CD4-positive, alpha-beta T cell (primary cell): ENCODE data around the gene DUSP23. TPM values are rescaled to one million over a fixed set of nuclear protein-coding genes. Genes with fewer than 3 reads are reported as not detected.

Experiments used
- ATAC-seq: fragments of 200-7000 bp; cut with Tn5 transposase; one replicate; pipeline ENCODE4 v1.10.0; 2022; ENCODE audit warnings: mild to moderate bottlenecking; ENCODE audit not compliant: poor library complexity
- CTCF ChIA-PET: fragments of 350-600 bp; sonication (Branson Sonifier 250); formaldehyde crosslinking; loops from one replicate; lab custom pipeline; 2021; ENCODE audit warnings: antibody characterized with exemption, inconsistent platforms; lab: Charles Lee
- POLR2A ChIA-PET: fragments of 350-600 bp; sonication (Branson Sonifier 250); formaldehyde crosslinking; loops from one replicate; lab custom pipeline; 2021; ENCODE audit warnings: antibody characterized with exemption, inconsistent platforms; lab: Charles Lee
- DNase-seq, 14 experiments: peaks; one replicate each; pipeline ENCODE4 v3.0.0-alpha.2; 2013 to 2020; ENCODE audit warnings: mixed read lengths in 2 of 14
- H3K27ac ChIP-seq, 2 donors: one replicate each; pipeline versions ENCODE4 v1.5.1 to v1.7.0; 2013; ENCODE audit warnings: low read length in 2 of 2, low read depth in 1 of 2, mild to moderate bottlenecking in 1 of 2
- H3K27me3 ChIP-seq, 2 experiments: 1 replicate in 1 of 2; 2 replicates in 1 of 2; pipeline versions ENCODE4 v1.6.1 to v1.7.0; 2013; ENCODE audit warnings: low read length in 2 of 2, control low read depth in 1 of 2, mild to moderate bottlenecking in 1 of 2, moderate library complexity in 1 of 2; ENCODE audit not compliant: insufficient read depth in 2 of 2, control insufficient read depth in 1 of 2
- H3K36me3 ChIP-seq: one replicate; pipeline ENCODE4 v1.6.1; 2013; ENCODE audit warnings: low read length, control low read depth; ENCODE audit not compliant: insufficient read depth
- H3K4me1 ChIP-seq: one replicate; pipeline ENCODE4 v1.6.1; 2013; ENCODE audit warnings: low read length, control low read depth; ENCODE audit not compliant: insufficient read depth
- H3K4me3 ChIP-seq: one replicate; pipeline ENCODE4 v1.5.1; 2013; ENCODE audit warnings: mild to moderate bottlenecking, low read length, moderate library complexity
- H3K9me3 ChIP-seq, 2 experiments: 1 replicate in 1 of 2; 2 replicates in 1 of 2; pipeline versions ENCODE4 v1.6.1 to v1.7.0; 2013; ENCODE audit warnings: low read length in 2 of 2, mild to moderate bottlenecking in 2 of 2, control low read depth in 1 of 2, moderate library complexity in 1 of 2; ENCODE audit not compliant: control insufficient read depth in 1 of 2, insufficient read depth in 1 of 2
- H3K27ac Mint-ChIP-seq: one replicate; pipeline ENCODE4 v1.8.0; 2020; ENCODE audit warnings: mixed read lengths
- H3K27me3 Mint-ChIP-seq: one replicate; pipeline ENCODE4 v1.8.0; 2021; ENCODE audit warnings: mixed read lengths
- H3K36me3 Mint-ChIP-seq: one replicate; pipeline ENCODE4 v1.8.0; 2021; ENCODE audit warnings: low read depth, mixed read lengths
- H3K4me1 Mint-ChIP-seq: one replicate; pipeline ENCODE4 v1.8.0; 2021; ENCODE audit warnings: low read depth, mixed read lengths
- H3K4me3 Mint-ChIP-seq: one replicate; pipeline ENCODE4 v1.8.0; 2020; ENCODE audit warnings: mild to moderate bottlenecking, mixed read lengths
- H3K9me3 Mint-ChIP-seq: one replicate; pipeline ENCODE4 v1.8.0; 2020; ENCODE audit warnings: mixed read lengths
- intact Hi-C, 2 experiments: fragments of 100-400 bp; cut with DNase I in 1 of 2; cut with micrococcal nuclease in 1 of 2; formaldehyde crosslinking; loops; one replicate each; pipeline versions ENCODE4 v1.15.1 to v1.9.0; 2023 to 2025; cut with DNase I, micrococcal nuclease
- total RNA-seq, 174 experiments: library from RNA in 2 of 174; stranded (reverse) in 2 of 174; gene quantifications; one replicate each; pipeline ENCODE4 v1.2.3 and lab custom pipeline; 2021 to 2026
- TF ChIP-seq, protein P1 (sequence below): fragments of 200-600 bp; IDR thresholded peaks from one replicate; pipeline ENCODE4 v1.8.0; 2022; ENCODE audit warnings: antibody characterized with exemption, mild to moderate bottlenecking

The DUSP23 gene
- total RNA-seq, 2 experiments from 2014 or later, result 3.9 to 6.0 TPM

DNA sequence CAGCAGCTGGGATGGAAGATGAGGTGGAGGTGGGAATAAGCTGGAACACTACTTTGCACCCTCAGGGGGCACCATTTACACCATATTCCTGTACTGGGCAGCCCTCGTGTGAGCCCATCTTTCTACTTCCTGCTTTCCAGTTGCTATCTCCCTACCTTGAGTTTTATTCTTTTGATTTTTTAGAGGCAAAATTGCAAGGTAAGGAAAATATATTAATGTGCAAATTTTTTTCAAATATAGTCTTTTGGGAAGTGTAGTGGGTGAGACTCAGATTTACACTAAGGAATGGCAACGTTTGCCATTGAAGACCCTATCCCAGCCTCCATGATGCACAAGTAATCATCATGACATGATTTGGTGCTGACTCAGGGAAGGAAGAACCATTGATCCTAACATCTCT, 31.1 kb upstream of the DUSP23 start:
- intact Hi-C loops, result no loop called here

DNA sequence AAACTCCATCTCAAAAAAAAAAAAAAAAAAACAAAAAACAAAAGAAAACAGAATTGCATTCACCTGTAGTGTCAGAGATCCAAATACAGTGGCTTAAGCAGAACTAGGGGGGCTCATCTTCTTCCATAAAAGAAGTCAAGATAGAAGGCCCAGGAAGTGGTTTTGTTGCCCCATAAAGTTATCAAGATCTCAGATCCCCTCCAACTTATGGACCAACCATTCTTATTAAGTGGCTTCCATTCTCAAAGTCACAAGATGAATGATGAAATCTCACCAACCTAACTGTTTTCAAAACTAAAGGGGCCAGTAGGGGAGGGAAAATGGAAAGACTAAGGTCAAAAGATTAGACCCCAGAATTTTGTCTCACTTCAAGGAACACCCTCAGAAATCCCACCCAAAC, 30.1 kb upstream of the DUSP23 start:
- Mint-ChIP-seq H3K9me3 (no peaks in the 10 kb centered on the region), H3K4me3 (no peak overlapping the region), H3K27ac (no peak overlapping the region), H3K27me3 (peaks cover 10% of the 10 kb centered on the region), H3K4me1 (no peaks in the 10 kb centered on the region), H3K36me3 (no peaks in the 10 kb centered on the region)
- no peaks in the 10 kb centered on the region for H3K36me3 ChIP-seq
- CTCF ChIA-PET, result no interaction called here
- ATAC-seq (no peak), DNase-seq (no peak)
- TF ChIP-seq, protein P1, sequence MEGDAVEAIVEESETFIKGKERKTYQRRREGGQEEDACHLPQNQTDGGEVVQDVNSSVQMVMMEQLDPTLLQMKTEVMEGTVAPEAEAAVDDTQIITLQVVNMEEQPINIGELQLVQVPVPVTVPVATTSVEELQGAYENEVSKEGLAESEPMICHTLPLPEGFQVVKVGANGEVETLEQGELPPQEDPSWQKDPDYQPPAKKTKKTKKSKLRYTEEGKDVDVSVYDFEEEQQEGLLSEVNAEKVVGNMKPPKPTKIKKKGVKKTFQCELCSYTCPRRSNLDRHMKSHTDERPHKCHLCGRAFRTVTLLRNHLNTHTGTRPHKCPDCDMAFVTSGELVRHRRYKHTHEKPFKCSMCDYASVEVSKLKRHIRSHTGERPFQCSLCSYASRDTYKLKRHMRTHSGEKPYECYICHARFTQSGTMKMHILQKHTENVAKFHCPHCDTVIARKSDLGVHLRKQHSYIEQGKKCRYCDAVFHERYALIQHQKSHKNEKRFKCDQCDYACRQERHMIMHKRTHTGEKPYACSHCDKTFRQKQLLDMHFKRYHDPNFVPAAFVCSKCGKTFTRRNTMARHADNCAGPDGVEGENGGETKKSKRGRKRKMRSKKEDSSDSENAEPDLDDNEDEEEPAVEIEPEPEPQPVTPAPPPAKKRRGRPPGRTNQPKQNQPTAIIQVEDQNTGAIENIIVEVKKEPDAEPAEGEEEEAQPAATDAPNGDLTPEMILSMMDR, result no peak
- no peaks in the 10 kb centered on the region for H3K9me3 ChIP-seq
- no peaks in the 10 kb centered on the region for H3K4me1 ChIP-seq
- POLR2A ChIA-PET, result no interaction called here
- H3K27ac ChIP-seq, result no peak overlapping the region
- no peaks in the 10 kb centered on the region for H3K27me3 ChIP-seq
- no peak overlapping the region for H3K4me3 ChIP-seq
- intact Hi-C loops, result no loop called here

More for the DNA sequence above, 31.1 kb upstream of the DUSP23 start:
- Histone ChIP-seq H3K27me3 (no peaks in the 10 kb centered on the region), H3K36me3 (no peaks in the 10 kb centered on the region), H3K9me3 (no peaks in the 10 kb centered on the region), H3K4me1 (no peaks in the 10 kb centered on the region), H3K4me3 (no peak overlapping the region), H3K27ac (no peak overlapping the region)
- POLR2A ChIA-PET, result no interaction called here
- H3K27ac Mint-ChIP-seq, result no peak overlapping the region
- no peaks in the 10 kb centered on the region for H3K9me3 Mint-ChIP-seq
- no peak for ATAC-seq
- TF ChIP-seq, protein P1, result no peak
- CTCF ChIA-PET, result no interaction called here
- no peak for DNase-seq
- no peaks in the 10 kb centered on the region for H3K36me3 Mint-ChIP-seq
- peaks cover 10% of the 10 kb centered on the region for H3K27me3 Mint-ChIP-seq
- no peaks in the 10 kb centered on the region for H3K4me1 Mint-ChIP-seq
- H3K4me3 Mint-ChIP-seq, result no peak overlapping the region

DNA sequence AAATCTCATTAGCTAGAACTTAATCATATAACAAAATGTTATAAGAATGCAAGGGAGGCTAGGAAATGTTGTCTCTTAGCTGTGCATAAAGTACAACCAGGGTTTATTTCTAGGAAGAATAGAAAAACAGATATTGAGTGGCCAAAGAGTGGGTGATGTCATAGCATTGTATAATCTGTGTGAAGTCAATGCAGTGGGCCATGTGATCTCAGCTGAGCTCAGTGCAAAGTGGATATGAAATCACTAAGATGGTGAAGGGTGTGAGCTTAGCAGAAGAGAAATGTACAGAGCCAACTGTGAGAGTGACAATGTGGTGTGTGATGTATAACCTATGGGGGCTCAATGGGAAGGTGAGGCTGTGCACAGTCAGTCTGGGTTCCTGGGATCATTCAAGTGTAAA, 29.7 kb upstream of the DUSP23 start:
- Histone ChIP-seq H3K27ac (no peak overlapping the region), H3K4me1 (no peaks in the 10 kb centered on the region), H3K27me3 (no peaks in the 10 kb centered on the region), H3K36me3 (no peaks in the 10 kb centered on the region), H3K4me3 (no peak overlapping the region), H3K9me3 (no peaks in the 10 kb centered on the region)
- DNase-seq (no peak), ATAC-seq (no peak)
- H3K4me3 Mint-ChIP-seq, result no peak overlapping the region
- H3K36me3 Mint-ChIP-seq, result no peaks in the 10 kb centered on the region
- peaks cover 14% of the 10 kb centered on the region for H3K27me3 Mint-ChIP-seq
- H3K27ac Mint-ChIP-seq, result no peak overlapping the region
- intact Hi-C loops, result no loop called here
- CTCF ChIA-PET, result no interaction called here
- TF ChIP-seq, protein P1, result no peak
- POLR2A ChIA-PET, result no interaction called here
- no peaks in the 10 kb centered on the region for H3K9me3 Mint-ChIP-seq
- H3K4me1 Mint-ChIP-seq, result no peaks in the 10 kb centered on the region
